Smooth muscle cell (in vitro differentiated cells): ENCODE data around the gene TWF2. TPM values are rescaled to one million over a fixed set of nuclear protein-coding genes. Genes with fewer than 3 reads are reported as not detected.

Source experiments
- DNase-seq: peaks from one replicate; lab custom pipeline; 2025; ENCODE audit not compliant: unreplicated experiment; lab: John Stamatoyannopoulos, UW
- H2AFZ ChIP-seq: fragments of 200-600 bp; sonication (generic); 2 replicates; pipeline ENCODE4 v1.6.0; 2016; ENCODE audit warnings: antibody characterized with exemption, low read depth, mild to moderate bottlenecking
- H3F3A ChIP-seq: fragments of 200-600 bp; sonication (generic); 2 replicates; pipeline ENCODE4 v1.6.0; 2017; ENCODE audit warnings: antibody characterized with exemption, low read depth
- H3K27ac ChIP-seq: fragments of 200-600 bp; sonication (generic); 2 replicates; pipeline ENCODE4 v1.5.1; 2016; ENCODE audit warnings: low read depth, mild to moderate bottlenecking
- H3K27me3 ChIP-seq: fragments of 200-600 bp; sonication (generic); 2 replicates; pipeline ENCODE4 v1.6.1; 2016; ENCODE audit warnings: low read depth, mild to moderate bottlenecking
- H3K36me3 ChIP-seq: fragments of 200-600 bp; sonication (generic); 2 replicates; pipeline ENCODE4 v1.5.1; 2016; ENCODE audit warnings: low read depth
- H3K4me1 ChIP-seq: fragments of 200-600 bp; sonication (generic); 2 replicates; pipeline ENCODE4 v1.5.1; 2016; ENCODE audit warnings: low read depth
- H3K4me2 ChIP-seq: fragments of 200-600 bp; sonication (generic); 2 replicates; pipeline ENCODE4 v1.6.0; 2016; ENCODE audit warnings: mild to moderate bottlenecking
- H3K4me3 ChIP-seq: fragments of 200-600 bp; sonication (generic); 2 replicates; pipeline ENCODE4 v1.5.1; 2016; ENCODE audit warnings: mild to moderate bottlenecking
- H3K79me2 ChIP-seq: fragments of 200-600 bp; sonication (generic); 2 replicates; pipeline ENCODE4 v1.6.0; 2016; ENCODE audit warnings: low read depth, mild to moderate bottlenecking
- H3K9ac ChIP-seq: fragments of 200-600 bp; sonication (generic); 2 replicates; pipeline ENCODE4 v1.6.0; 2016; ENCODE audit warnings: low read depth
- H3K9me3 ChIP-seq: fragments of 200-600 bp; sonication (generic); replicated peaks from 2 replicates; pipeline ENCODE4 v1.5.1; 2016; ENCODE audit warnings: low read depth
- H4K20me1 ChIP-seq: fragments of 200-600 bp; sonication (generic); 2 replicates; pipeline ENCODE4 v1.6.0; 2016; ENCODE audit warnings: low read depth
- CTCF ChIP-seq: fragments of 200-600 bp; sonication (generic); IDR thresholded peaks from 2 replicates; pipeline ENCODE4 v1.5.1; 2017; ENCODE audit warnings: borderline replicate concordance, mild to moderate bottlenecking, antibody characterized with exemption; ENCODE audit not compliant: insufficient read depth, poor library complexity, severe bottlenecking
- WGBS: methylation state at CpG from one replicate; pipeline ENCODE4 v1.1.7; 2016; ENCODE audit warnings: low lambda C conversion rate; 5-methylcytosine and 5-hydroxymethylcytosine counted together
- polyA plus RNA-seq: library from polyadenylated mRNA; unstranded; fragments of >200 nt; fragmentation: Nextera tagmentation; extraction: Ambion mirVana; gene quantifications from 2 replicates; pipeline ENCODE4 v1.2.1, GENCODE V29; 2016
- total RNA-seq: library from RNA; depleted of rRNA; stranded (reverse); fragments of >200 nt; gene quantifications from 2 replicates; pipeline ENCODE4 v1.2.3, GENCODE V29; 2014

The TWF2 gene
- total and polyA plus RNA-seq, 2 experiments from 2014 or later, result 80.9 to 96.8 TPM

- H3K79me2 ChIP-seq, result peaks cover 52% of the 10 kb centered on the region
Observed at GRCh38 chr3:52237006-52237656, 1.8 kb downstream of the TWF2 start.

GRCh38 chr3:52236424-52236886 is 2.5 kb downstream of the TWF2 start:
- H3K9me3 ChIP-seq, result no peaks in the 10 kb centered on the region
- peak overlapping the region; percentile 82 for H3K4me2 ChIP-seq
- H3K4me3 ChIP-seq, result no peak overlapping the region
- H3K9ac ChIP-seq, result peak overlapping the region; percentile 81
- no peak overlapping the region for H3K27ac ChIP-seq
- no peak for DNase-seq
- no peaks in the 10 kb centered on the region for H3K36me3 ChIP-seq
- no peak for TF ChIP-seq CTCF
- H4K20me1 ChIP-seq, result peaks cover 51% of the 10 kb centered on the region
- H2AFZ ChIP-seq, result no peak overlapping the region
- H3K27me3 ChIP-seq, result no peaks in the 10 kb centered on the region
- H3K79me2 ChIP-seq, result peaks cover 52% of the 10 kb centered on the region
- H3K4me1 ChIP-seq, result peaks cover 11% of the 10 kb centered on the region
- H3F3A ChIP-seq, result peaks cover 5% of the 10 kb centered on the region
- WGBS, result 91% methylated on average over 5 of the region's 5 CpGs

More at GRCh38 chr3:52237006-52237656, 1.8 kb downstream of the TWF2 start:
- Histone ChIP-seq H3F3A (peaks cover 9% of the 10 kb centered on the region), H2AFZ (no peak overlapping the region), H3K36me3 (no peaks in the 10 kb centered on the region), H4K20me1 (peaks cover 44% of the 10 kb centered on the region), H3K9me3 (no peaks in the 10 kb centered on the region), H3K4me2 (peak overlapping the region; percentile 82), H3K27me3 (no peaks in the 10 kb centered on the region), H3K4me1 (peaks cover 11% of the 10 kb centered on the region), H3K9ac (peak overlapping the region; percentile 81), H3K27ac (peak overlapping the region; percentile 94), H3K4me3 (peak overlapping the region; percentile 80)
- no peak for TF ChIP-seq CTCF
- 79% methylated on average over 6 of the region's 6 CpGs for WGBS
- no peak for DNase-seq

- Histone ChIP-seq H2AFZ (no peak overlapping the region), H4K20me1 (peaks cover 66% of the 10 kb centered on the region), H3K79me2 (peaks cover 52% of the 10 kb centered on the region), H3K9ac (no peak overlapping the region), H3K9me3 (no peaks in the 10 kb centered on the region), H3K4me2 (no peak overlapping the region), H3K4me1 (peaks cover 11% of the 10 kb centered on the region), H3K27ac (no peak overlapping the region), H3K36me3 (no peaks in the 10 kb centered on the region), H3F3A (no peaks in the 10 kb centered on the region), H3K4me3 (no peak overlapping the region), H3K27me3 (no peaks in the 10 kb centered on the region)
- DNase-seq, result no peak
- WGBS, result 95% methylated on average over 15 of the region's 15 CpGs
- TF ChIP-seq CTCF, result no peak
Observed at GRCh38 chr3:52234516-52235447, 4.2 kb downstream of the TWF2 start.
